ENCODE measurements around the gene CENPL. TPM values are rescaled to one million over a fixed set of nuclear protein-coding genes. Genes with fewer than 3 reads are reported as not detected.

Gene CENPL
- total and polyA plus RNA-seq, 9 of the 15 experiments (the other 6 are each of a cell fraction or from before 2014, with no cell fraction given): 33.0 to 52.7 (median 39.7) TPM

GRCh38 chr1:173865468-173866164 lies 40.9 kb upstream of the CENPL start (continued):
- TF ChIP-seq KDM5B (IDR thresholded peaks at IDR 0.05; ENCODE audit: insufficient replicate concordance, low read depth, low read length) (peak; percentile 21), CHD7 (IDR thresholded peaks at IDR 0.05; ENCODE audit: low read depth, low read length) (peak; percentile 51), SNAPC5 (CRISPR knock-in tag; IDR thresholded peaks at IDR 0.05) (no peak), ZNF311 (CRISPR knock-in tag; IDR thresholded peaks at IDR 0.05) (no peak), ELF2 (CRISPR knock-in tag; IDR thresholded peaks at IDR 0.05) (peak; percentile 14; the same call in 1 of the 2 replicates), BRCA1 (IDR thresholded peaks at IDR 0.05) (no peak), BRCA1 (CRISPR knock-in tag; IDR thresholded peaks at IDR 0.05) (no peak), ZNF518B (CRISPR knock-in tag; IDR thresholded peaks at IDR 0.05) (no peak)
